Neural cell (in vitro differentiated cells): Measurements from ENCODE around the gene SPP1. TPM values are rescaled to one million over a fixed set of nuclear protein-coding genes. Genes with fewer than 3 reads are reported as not detected.

ENCODE experiments used
- H2AFZ ChIP-seq: fragments of 200-600, 300-800 bp; sonication (generic), shearing (Covaris generic); 2 replicates; pipeline ENCODE4 v1.6.0; 2014; ENCODE audit warnings: low read depth, mild to moderate bottlenecking, antibody characterized with exemption, low read length, moderate library complexity
- H3F3A ChIP-seq: fragments of 200-600 bp; shearing (Covaris generic); 2 replicates; pipeline ENCODE4 v1.6.1; 2016; ENCODE audit warnings: mild to moderate bottlenecking, moderate library complexity, mixed read lengths, antibody characterized with exemption, low read length; ENCODE audit not compliant: insufficient read depth, poor library complexity, severe bottlenecking
- H3K27ac ChIP-seq: fragments of 200-600, 300-800 bp; sonication (generic), shearing (Covaris generic); 2 replicates; pipeline ENCODE4 v1.5.1; 2014; ENCODE audit warnings: mild to moderate bottlenecking, low read length, moderate library complexity
- H3K27me3 ChIP-seq: fragments of 300-800, 200-600 bp; sonication (generic), shearing (Covaris generic); 2 replicates; pipeline ENCODE4 v1.6.0; 2014; ENCODE audit warnings: mild to moderate bottlenecking, low read depth, low read length, moderate library complexity; ENCODE audit not compliant: insufficient read depth
- H3K36me3 ChIP-seq: fragments of 300-800, 200-600 bp; sonication (generic), shearing (Covaris generic); 2 replicates; pipeline ENCODE4 v1.5.1; 2014; ENCODE audit warnings: mild to moderate bottlenecking, antibody characterized with exemption, low read length, moderate library complexity; ENCODE audit not compliant: insufficient read depth
- H3K4me2 ChIP-seq: fragments of 300-800, 200-600 bp; sonication (generic), shearing (Covaris generic); 2 replicates; pipeline ENCODE4 v1.6.0; 2014; ENCODE audit warnings: mild to moderate bottlenecking, low read length
- H3K4me3 ChIP-seq: fragments of 300-800, 200-600 bp; sonication (generic), shearing (Covaris generic); 2 replicates; pipeline ENCODE4 v1.5.1; 2014; ENCODE audit warnings: mild to moderate bottlenecking, low read length, moderate library complexity
- H3K79me2 ChIP-seq: fragments of 200-600 bp; shearing (Covaris generic); replicated peaks from 2 replicates; pipeline ENCODE4 v1.6.0; 2014; ENCODE audit warnings: mild to moderate bottlenecking, low read length, moderate library complexity; ENCODE audit not compliant: insufficient read depth
- H3K9ac ChIP-seq: fragments of 300-800, 200-600 bp; sonication (generic), shearing (Covaris generic); 2 replicates; pipeline ENCODE4 v1.6.1; 2016; ENCODE audit warnings: mild to moderate bottlenecking, low read length, mixed read lengths
- H3K9me2 ChIP-seq: fragments of 200-600 bp; shearing (Covaris generic); 2 replicates; pipeline ENCODE4 v1.6.1; 2016; ENCODE audit warnings: mild to moderate bottlenecking, low read length, mixed read lengths; ENCODE audit not compliant: insufficient read depth
- H3K9me3 ChIP-seq: fragments of 200-600, 300-800 bp; sonication (generic), shearing (Covaris generic); 2 replicates; pipeline ENCODE4 v1.6.1; 2016; ENCODE audit warnings: mild to moderate bottlenecking, mixed run types, low read length, moderate library complexity, mixed read lengths
- H4K20me1 ChIP-seq: fragments of 200-600 bp; shearing (Covaris generic); 2 replicates; pipeline ENCODE4 v1.6.1; 2016; ENCODE audit warnings: mild to moderate bottlenecking, mixed run types; ENCODE audit not compliant: insufficient read depth
- EP300 ChIP-seq: fragments of 450-650 bp; conservative IDR thresholded peaks from 2 replicates; pipeline ENCODE4 v1.6.1; 2014; ENCODE audit warnings: antibody characterized with exemption, mild to moderate bottlenecking, moderate library complexity; ENCODE audit not compliant: poor library complexity, severe bottlenecking
- EZH2 ChIP-seq: fragments of 200-600, 300-800 bp; shearing (Covaris generic), sonication (generic); IDR thresholded peaks from 2 replicates; pipeline ENCODE4 v1.6.1; 2014; ENCODE audit warnings: antibody characterized with exemption, low read length, borderline replicate concordance, mild to moderate bottlenecking; ENCODE audit not compliant: insufficient read depth, poor library complexity, severe bottlenecking
- MXI1 ChIP-seq: fragments of 450-650 bp; conservative IDR thresholded peaks from 2 replicates; pipeline ENCODE4 v1.6.1; 2014; ENCODE audit warnings: antibody characterized with exemption, mild to moderate bottlenecking; ENCODE audit not compliant: poor library complexity, severe bottlenecking
- POLR2AphosphoS5 ChIP-seq: IDR thresholded peaks from 2 replicates; pipeline ENCODE4 v1.6.1; 2012
- RAD21 ChIP-seq: fragments of 450-650 bp; conservative IDR thresholded peaks from 2 replicates; pipeline ENCODE4 v1.6.1; 2014; ENCODE audit warnings: antibody characterized with exemption, mild to moderate bottlenecking, moderate library complexity
- SMC3 ChIP-seq: fragments of 450-650 bp; conservative IDR thresholded peaks from 2 replicates; pipeline ENCODE4 v1.6.1; 2014; ENCODE audit warnings: antibody characterized with exemption, mild to moderate bottlenecking, moderate library complexity; ENCODE audit not compliant: poor library complexity
- TAF1 ChIP-seq: IDR thresholded peaks from 2 replicates; pipeline ENCODE4 v1.6.1; 2012; ENCODE audit warnings: low read depth
- polyA plus RNA-seq: library from polyadenylated mRNA; depleted of rRNA; stranded (reverse); fragments of >200 nt; gene quantifications from 2 replicates; pipeline ENCODE4 v1.2.3, GENCODE V29; 2014
- TF ChIP-seq, protein P1 (sequence below): IDR thresholded peaks from 2 replicates; pipeline ENCODE4 v1.6.1; 2012; ENCODE audit warnings: borderline replicate concordance
- TF ChIP-seq, protein P2 (sequence below): fragments of 450-650 bp; IDR thresholded peaks from 2 replicates; pipeline ENCODE4 v1.5.1; 2014; ENCODE audit warnings: antibody characterized with exemption, mild to moderate bottlenecking, moderate library complexity; ENCODE audit not compliant: poor library complexity, severe bottlenecking

Gene SPP1
- polyA plus RNA-seq, 1 donor from 2014 or later: 0.35 TPM

GRCh38 chr4:88003261-88003660 is 27.7 kb downstream of the SPP1 start:
- H3K9me3 ChIP-seq: no peaks in the 10 kb centered on the region
- no peak overlapping the region for H3K27ac ChIP-seq
- no peaks in the 10 kb centered on the region for H4K20me1 ChIP-seq
- no peaks in the 10 kb centered on the region for H3K9me2 ChIP-seq
- TF ChIP-seq TAF1: no peak
- TF ChIP-seq RAD21: no peak
- no peak for TF ChIP-seq POLR2AphosphoS5
- no peak for TF ChIP-seq EZH2
- no peak for TF ChIP-seq EP300
- TF ChIP-seq MXI1: no peak
- TF ChIP-seq, protein P1, sequence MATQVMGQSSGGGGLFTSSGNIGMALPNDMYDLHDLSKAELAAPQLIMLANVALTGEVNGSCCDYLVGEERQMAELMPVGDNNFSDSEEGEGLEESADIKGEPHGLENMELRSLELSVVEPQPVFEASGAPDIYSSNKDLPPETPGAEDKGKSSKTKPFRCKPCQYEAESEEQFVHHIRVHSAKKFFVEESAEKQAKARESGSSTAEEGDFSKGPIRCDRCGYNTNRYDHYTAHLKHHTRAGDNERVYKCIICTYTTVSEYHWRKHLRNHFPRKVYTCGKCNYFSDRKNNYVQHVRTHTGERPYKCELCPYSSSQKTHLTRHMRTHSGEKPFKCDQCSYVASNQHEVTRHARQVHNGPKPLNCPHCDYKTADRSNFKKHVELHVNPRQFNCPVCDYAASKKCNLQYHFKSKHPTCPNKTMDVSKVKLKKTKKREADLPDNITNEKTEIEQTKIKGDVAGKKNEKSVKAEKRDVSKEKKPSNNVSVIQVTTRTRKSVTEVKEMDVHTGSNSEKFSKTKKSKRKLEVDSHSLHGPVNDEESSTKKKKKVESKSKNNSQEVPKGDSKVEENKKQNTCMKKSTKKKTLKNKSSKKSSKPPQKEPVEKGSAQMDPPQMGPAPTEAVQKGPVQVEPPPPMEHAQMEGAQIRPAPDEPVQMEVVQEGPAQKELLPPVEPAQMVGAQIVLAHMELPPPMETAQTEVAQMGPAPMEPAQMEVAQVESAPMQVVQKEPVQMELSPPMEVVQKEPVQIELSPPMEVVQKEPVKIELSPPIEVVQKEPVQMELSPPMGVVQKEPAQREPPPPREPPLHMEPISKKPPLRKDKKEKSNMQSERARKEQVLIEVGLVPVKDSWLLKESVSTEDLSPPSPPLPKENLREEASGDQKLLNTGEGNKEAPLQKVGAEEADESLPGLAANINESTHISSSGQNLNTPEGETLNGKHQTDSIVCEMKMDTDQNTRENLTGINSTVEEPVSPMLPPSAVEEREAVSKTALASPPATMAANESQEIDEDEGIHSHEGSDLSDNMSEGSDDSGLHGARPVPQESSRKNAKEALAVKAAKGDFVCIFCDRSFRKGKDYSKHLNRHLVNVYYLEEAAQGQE: no peak
- no peak for TF ChIP-seq SMC3
- TF ChIP-seq, protein P2, sequence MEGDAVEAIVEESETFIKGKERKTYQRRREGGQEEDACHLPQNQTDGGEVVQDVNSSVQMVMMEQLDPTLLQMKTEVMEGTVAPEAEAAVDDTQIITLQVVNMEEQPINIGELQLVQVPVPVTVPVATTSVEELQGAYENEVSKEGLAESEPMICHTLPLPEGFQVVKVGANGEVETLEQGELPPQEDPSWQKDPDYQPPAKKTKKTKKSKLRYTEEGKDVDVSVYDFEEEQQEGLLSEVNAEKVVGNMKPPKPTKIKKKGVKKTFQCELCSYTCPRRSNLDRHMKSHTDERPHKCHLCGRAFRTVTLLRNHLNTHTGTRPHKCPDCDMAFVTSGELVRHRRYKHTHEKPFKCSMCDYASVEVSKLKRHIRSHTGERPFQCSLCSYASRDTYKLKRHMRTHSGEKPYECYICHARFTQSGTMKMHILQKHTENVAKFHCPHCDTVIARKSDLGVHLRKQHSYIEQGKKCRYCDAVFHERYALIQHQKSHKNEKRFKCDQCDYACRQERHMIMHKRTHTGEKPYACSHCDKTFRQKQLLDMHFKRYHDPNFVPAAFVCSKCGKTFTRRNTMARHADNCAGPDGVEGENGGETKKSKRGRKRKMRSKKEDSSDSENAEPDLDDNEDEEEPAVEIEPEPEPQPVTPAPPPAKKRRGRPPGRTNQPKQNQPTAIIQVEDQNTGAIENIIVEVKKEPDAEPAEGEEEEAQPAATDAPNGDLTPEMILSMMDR: no peak
- no peak overlapping the region for H3K9ac ChIP-seq
- no peaks in the 10 kb centered on the region for H3K27me3 ChIP-seq
- H3K36me3 ChIP-seq: no peaks in the 10 kb centered on the region
- no peaks in the 10 kb centered on the region for H3F3A ChIP-seq
- H2AFZ ChIP-seq: no peak overlapping the region
- H3K4me3 ChIP-seq: no peak overlapping the region
- peaks cover under 1% of the 10 kb centered on the region for H3K79me2 ChIP-seq
- H3K4me2 ChIP-seq: no peak overlapping the region

DNA sequence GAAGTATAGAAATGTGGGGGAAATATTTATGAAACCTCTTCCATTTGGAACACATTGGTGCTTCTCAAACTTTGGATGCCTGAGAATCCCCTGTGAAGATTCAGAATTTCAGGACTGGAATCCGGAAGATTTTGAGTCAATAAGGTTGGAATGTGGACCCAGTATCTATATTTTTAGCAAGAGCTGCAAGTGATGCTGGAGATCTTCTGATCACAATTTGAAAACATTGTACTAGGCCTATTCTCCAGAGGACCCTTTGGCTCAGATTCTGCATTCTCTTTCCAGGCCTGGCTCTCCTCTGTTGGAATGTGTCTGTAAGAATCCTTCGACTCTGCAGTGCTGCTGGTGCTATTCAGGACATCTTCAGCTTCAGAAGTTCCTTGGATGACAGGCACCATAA is 29.6 kb downstream of the SPP1 start:
- Histone ChIP-seq H2AFZ (no peak overlapping the region), H3K4me2 (no peak overlapping the region), H3K27ac (no peak overlapping the region), H3K27me3 (no peaks in the 10 kb centered on the region), H3K79me2 (peaks cover 19% of the 10 kb centered on the region), H3K36me3 (no peaks in the 10 kb centered on the region), H3K9me3 (no peaks in the 10 kb centered on the region), H3K9ac (no peak overlapping the region), H3F3A (no peaks in the 10 kb centered on the region), H3K4me3 (no peak overlapping the region), H4K20me1 (no peaks in the 10 kb centered on the region), H3K9me2 (no peaks in the 10 kb centered on the region)
- TF ChIP-seq TAF1 (no peak), MXI1 (no peak), SMC3 (no peak), POLR2AphosphoS5 (no peak), EP300 (no peak), EZH2 (no peak), RAD21 (no peak)
- TF ChIP-seq, protein P1: no peak
- TF ChIP-seq, protein P2: no peak
